Measurements from ENCODE around the gene MXD3. TPM values are rescaled to one million over a fixed set of nuclear protein-coding genes. Genes with fewer than 3 reads are reported as not detected.

Gene MXD3
- total and polyA plus RNA-seq, 2 donors from 2014 or later, result 4.9 to 6.6 TPM

- peak overlapping the region; percentile 19 to 23 for H3K27ac ChIP-seq (ENCODE audit: low read depth in 2 of 2, low read length in 2 of 2)
- no peaks in the 10 kb centered on the region for H3K9me3 ChIP-seq (ENCODE audit: control insufficient read depth in 2 of 3, insufficient read depth in 1 of 3, low read length in 3 of 3)
- no peak overlapping the region for H3K9ac ChIP-seq (ENCODE audit: low read length in 3 of 3)
- no peak for TF ChIP-seq CTCF (IDR thresholded peaks at IDR 0.05; ENCODE audit: borderline replicate concordance, extremely low read depth, insufficient read depth)
- H3K27me3 ChIP-seq (ENCODE audit: control insufficient read depth, insufficient read depth, low read length), result no peaks in the 10 kb centered on the region
- intact Hi-C loops (cut with DNase I), result no loop called here
- H3K4me1 ChIP-seq (ENCODE audit: control insufficient read depth in 2 of 3, insufficient read depth in 2 of 3, low read depth in 1 of 3, low read length in 3 of 3), result peaks cover 0 to 32% (median 4%) of the 10 kb centered on the region in 3 donors
- DNase-seq (no peak), FAIRE-seq (no peak)
- H3K4me3 ChIP-seq (ENCODE audit: low read length in 3 of 3), result no peak overlapping the region
- peaks cover 2 to 40% (median 16%) of the 10 kb centered on the region in 3 donors for H3K36me3 ChIP-seq (ENCODE audit: control insufficient read depth in 2 of 3, insufficient read depth in 3 of 3, low read length in 3 of 3)
Observed at GRCh38 chr5:177299697-177300096, 12.0 kb downstream of the MXD3 start.

- Histone ChIP-seq H3K36me3 (ENCODE audit: control insufficient read depth in 2 of 3, insufficient read depth in 3 of 3, low read length in 3 of 3) (peaks cover 5 to 56% (median 31%) of the 10 kb centered on the region in 3 donors), H3K27ac (ENCODE audit: low read depth in 2 of 2, low read length in 2 of 2) (no peak overlapping the region), H3K4me3 (ENCODE audit: low read length in 3 of 3) (no peak overlapping the region), H3K9ac (ENCODE audit: low read length in 3 of 3) (no peak overlapping the region), H3K9me3 (ENCODE audit: control insufficient read depth in 2 of 3, insufficient read depth in 1 of 3, low read length in 3 of 3) (no peaks in the 10 kb centered on the region), H3K4me1 (ENCODE audit: control insufficient read depth in 2 of 3, insufficient read depth in 2 of 3, low read depth in 1 of 3, low read length in 3 of 3) (peaks cover 0 to 27% (median 4%) of the 10 kb centered on the region in 3 donors), H3K27me3 (ENCODE audit: control insufficient read depth, insufficient read depth, low read length) (no peaks in the 10 kb centered on the region)
- no peak for TF ChIP-seq CTCF (IDR thresholded peaks at IDR 0.05; ENCODE audit: borderline replicate concordance, extremely low read depth, insufficient read depth)
- intact Hi-C loops (cut with DNase I), result no loop called here
- FAIRE-seq (no peak), DNase-seq (no peak)
Observed at GRCh38 chr5:177297922-177298321, 13.8 kb downstream of the MXD3 start.

GRCh38 chr5:177296581-177296980 is 15.1 kb downstream of the MXD3 start:
- no peak for DNase-seq
- intact Hi-C loops (cut with DNase I), result no loop called here

More at GRCh38 chr5:177296581-177296980, 15.1 kb downstream of the MXD3 start:
- no peak for TF ChIP-seq CTCF (IDR thresholded peaks at IDR 0.05; ENCODE audit: borderline replicate concordance, extremely low read depth, insufficient read depth)
- Histone ChIP-seq H3K36me3 (ENCODE audit: control insufficient read depth in 2 of 3, insufficient read depth in 3 of 3, low read length in 3 of 3) (peaks cover 12 to 62% (median 33%) of the 10 kb centered on the region in 3 donors), H3K4me3 (ENCODE audit: low read length in 3 of 3) (no peak overlapping the region), H3K27me3 (ENCODE audit: control insufficient read depth, insufficient read depth, low read length) (no peaks in the 10 kb centered on the region), H3K9me3 (ENCODE audit: control insufficient read depth in 2 of 3, insufficient read depth in 1 of 3, low read length in 3 of 3) (no peaks in the 10 kb centered on the region), H3K9ac (ENCODE audit: low read length in 3 of 3) (no peak overlapping the region), H3K27ac (ENCODE audit: low read depth in 2 of 2, low read length in 2 of 2) (no peak overlapping the region), H3K4me1 (ENCODE audit: control insufficient read depth in 2 of 3, insufficient read depth in 2 of 3, low read depth in 1 of 3, low read length in 3 of 3) (peaks cover 0 to 15% (median 4%) of the 10 kb centered on the region in 3 donors)
- no peak for FAIRE-seq
